Measurements from ENCODE around the gene EIF4G3.
"Not testable (repeated sequence)": the region's sequence is repeated elsewhere in the genome, so short reads cannot be mapped to it uniquely, and the experiment has no call there.

Gene EIF4G3, protein sequence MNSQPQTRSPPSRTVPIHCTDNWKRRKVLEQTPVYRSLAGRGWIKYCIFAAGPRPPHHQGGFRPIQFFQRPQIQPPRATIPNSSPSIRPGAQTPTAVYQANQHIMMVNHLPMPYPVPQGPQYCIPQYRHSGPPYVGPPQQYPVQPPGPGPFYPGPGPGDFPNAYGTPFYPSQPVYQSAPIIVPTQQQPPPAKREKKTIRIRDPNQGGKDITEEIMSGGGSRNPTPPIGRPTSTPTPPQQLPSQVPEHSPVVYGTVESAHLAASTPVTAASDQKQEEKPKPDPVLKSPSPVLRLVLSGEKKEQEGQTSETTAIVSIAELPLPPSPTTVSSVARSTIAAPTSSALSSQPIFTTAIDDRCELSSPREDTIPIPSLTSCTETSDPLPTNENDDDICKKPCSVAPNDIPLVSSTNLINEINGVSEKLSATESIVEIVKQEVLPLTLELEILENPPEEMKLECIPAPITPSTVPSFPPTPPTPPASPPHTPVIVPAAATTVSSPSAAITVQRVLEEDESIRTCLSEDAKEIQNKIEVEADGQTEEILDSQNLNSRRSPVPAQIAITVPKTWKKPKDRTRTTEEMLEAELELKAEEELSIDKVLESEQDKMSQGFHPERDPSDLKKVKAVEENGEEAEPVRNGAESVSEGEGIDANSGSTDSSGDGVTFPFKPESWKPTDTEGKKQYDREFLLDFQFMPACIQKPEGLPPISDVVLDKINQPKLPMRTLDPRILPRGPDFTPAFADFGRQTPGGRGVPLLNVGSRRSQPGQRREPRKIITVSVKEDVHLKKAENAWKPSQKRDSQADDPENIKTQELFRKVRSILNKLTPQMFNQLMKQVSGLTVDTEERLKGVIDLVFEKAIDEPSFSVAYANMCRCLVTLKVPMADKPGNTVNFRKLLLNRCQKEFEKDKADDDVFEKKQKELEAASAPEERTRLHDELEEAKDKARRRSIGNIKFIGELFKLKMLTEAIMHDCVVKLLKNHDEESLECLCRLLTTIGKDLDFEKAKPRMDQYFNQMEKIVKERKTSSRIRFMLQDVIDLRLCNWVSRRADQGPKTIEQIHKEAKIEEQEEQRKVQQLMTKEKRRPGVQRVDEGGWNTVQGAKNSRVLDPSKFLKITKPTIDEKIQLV (N-terminal part only)

DNA sequence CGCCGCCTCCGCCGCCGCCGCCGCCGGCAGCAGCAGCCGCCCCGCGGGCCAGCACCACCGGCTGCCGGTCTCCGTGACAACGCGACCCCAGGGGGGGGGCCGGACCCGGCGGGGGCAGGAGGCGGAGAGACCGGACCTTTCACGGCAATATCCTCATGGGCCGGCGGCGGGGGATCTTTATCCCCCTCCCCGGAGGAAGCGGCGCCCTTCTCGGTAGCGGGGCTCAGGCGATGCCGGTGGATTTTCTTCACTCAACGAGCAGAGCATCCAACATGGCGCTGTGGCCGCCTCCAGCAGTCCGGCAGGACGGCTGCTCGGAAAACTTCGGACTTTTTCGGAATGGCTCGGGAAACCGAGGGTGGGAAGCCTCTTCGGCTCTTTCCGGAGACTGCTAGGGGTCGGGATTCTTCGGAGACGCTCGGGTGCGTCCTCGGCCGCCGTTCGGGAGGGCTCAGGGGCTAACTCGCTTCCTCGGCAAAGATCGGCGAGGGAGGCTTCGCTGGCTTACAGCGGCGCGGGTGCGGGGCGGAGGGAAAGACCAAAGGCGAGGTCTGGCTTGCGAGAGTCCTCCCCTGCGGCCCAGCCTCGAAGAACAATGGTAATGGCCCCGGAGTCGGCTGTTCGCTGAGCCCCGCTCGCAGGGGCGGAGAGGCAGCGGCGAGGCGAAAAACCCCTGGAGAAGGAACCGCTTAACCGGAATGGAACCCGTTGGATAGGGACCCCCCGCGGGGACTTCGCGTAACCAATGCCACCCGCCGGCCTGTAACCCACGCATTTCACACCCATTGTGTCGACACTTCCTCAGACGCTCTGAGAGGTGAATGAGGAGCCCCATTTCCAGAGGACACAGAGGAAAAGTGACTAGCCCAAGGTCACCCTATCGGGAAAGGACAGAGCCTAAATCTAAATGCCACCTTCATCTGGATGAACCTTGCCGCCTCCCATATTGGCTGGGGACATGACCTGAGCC is at the start of gene EIF4G3:
Gene EIF4G3, minus strand, starts transcription at position 312 of the 970 bp plus-strand sequence. CDS start 174,155 bp downstream, outside the sequence.
- peak; percentile 99 for DNase-seq

GRCh38 chr1:21225065-21225464 is 48.4 kb upstream of the EIF4G3 start:
- DNase-seq = no peak

- no peak for DNase-seq
Measured at GRCh38 chr1:21220815-21221214, 44.1 kb upstream of the EIF4G3 start.

- no peak for DNase-seq
Measured at GRCh38 chr1:21219674-21220073, 43.0 kb upstream of the EIF4G3 start.

DNA sequence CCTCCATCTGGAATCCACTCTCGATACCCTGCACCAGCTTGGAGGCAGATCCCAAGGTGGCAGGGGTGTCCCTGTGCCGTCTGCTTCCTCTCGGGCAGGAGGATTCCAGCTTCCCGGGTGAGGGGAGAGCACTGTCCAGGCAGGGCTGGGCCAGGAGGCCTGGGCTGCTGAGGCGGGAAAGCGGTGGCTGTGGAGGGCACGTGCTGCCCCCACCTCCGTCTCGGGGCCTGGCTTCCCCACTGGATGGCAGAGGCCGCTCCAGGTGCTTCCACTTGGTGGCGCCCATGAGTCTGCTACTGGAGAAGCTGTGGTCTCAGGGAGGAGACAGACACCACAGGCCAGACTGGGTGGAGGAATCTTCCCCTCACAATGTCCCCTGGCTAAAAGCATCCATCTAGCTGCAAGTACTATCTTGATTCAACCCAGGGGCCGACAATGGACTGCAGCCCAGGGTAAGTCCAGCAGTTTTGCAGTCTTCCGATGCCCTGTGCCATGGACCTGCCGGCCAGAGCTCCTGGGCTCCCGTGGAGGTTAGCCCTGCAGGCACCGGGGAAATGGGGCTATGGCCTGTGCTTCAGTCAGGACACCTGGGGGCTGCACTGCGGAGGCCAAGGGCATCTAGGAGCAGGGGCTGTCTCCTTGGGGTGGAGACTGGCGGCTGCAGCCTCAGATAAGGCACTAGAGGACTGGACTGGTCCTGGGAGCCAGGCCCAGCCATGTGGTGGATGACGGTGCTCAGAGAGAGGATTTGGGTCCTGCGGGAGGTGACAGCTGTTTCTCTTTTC is 41.3 kb upstream of the EIF4G3 start:
- peak; percentile 86 for DNase-seq

GRCh38 chr1:21216835-21217811 is 40.4 kb upstream of the EIF4G3 start:
- peak; percentile 72 for DNase-seq

- DNase-seq = no peak
Measured at GRCh38 chr1:21212126-21212525, 35.4 kb upstream of the EIF4G3 start.

GRCh38 chr1:21208137-21208700 is 31.5 kb upstream of the EIF4G3 start:
- not testable (repeated sequence) for DNase-seq

DNA sequence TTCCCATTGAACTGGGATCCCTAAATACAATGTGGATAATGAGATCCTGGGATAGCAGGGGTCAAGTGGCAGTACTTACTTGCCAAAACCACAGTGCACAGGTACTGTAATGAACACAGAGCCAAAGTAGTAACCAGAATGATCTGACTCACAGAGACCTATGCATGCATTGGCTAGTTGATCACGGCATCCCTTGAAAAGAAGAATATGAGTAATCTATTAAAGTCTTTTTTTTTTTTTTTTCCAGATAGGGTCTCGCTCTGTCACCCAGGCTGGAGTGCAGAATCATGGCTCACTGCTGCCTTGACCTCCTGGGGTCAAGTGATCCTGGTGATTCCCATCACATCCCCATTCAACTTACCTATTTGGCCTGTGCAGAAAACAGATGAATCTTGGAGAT is 29.4 kb upstream of the EIF4G3 start:
- no peak for DNase-seq

DNA sequence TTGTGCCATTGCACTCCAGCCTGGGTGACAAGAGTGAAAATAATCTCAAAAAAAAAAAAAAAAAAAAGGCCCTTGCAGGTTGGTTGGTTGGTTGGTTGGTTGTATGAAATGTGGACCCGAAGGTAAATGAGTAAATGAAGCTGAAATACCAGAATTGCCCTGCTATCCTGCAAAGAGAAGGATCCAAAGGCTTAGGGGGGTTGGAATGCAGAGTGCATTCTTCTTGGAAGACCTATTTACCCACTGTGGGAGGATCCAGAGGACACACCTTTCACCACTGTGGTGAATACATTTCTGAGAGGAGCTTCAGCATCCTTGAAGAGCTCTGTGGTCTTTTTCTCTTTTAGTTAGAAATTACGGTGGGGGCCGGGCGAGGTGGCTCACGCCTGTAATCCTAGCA is 28.7 kb upstream of the EIF4G3 start:
- no peak for DNase-seq

DNA sequence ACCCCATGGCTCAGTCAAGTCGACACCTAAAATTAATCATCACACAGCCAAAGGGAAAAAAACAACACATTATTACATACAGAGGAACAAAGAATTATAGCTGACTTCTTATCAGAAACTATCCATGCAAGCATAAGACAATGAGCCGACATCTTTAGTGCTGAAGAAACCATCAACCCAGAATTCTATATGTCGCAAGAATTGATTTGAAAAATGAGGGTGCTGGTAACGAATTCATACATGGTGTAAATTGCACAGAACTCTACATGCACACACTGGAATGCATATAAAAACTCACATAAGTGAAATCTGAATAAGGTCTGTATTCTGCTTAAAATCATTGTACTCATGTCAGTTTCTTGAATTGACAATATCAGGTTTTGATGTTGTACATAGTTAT is 25.0 kb upstream of the EIF4G3 start:
- no peak for DNase-seq

DNA sequence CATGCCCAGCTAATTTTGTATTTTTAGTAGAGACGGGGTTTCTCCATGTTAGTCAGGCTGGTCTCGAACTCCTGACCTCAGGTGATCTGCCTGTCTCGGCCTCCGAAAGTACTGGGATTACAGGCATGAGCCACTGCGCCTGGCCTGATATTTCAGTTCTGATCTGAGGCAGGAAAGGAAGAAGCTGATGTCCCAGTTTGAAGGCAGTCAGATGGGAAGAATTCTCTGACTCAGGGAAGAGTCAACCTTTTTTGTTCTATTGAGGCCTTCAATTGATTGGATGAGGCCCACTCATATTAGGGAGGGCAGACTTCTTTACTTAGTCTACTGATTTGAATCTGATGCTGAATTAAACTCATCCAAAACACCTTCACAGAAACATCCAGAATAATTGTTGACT is 24.5 kb upstream of the EIF4G3 start:
- DNase-seq = not testable (repeated sequence)

DNA sequence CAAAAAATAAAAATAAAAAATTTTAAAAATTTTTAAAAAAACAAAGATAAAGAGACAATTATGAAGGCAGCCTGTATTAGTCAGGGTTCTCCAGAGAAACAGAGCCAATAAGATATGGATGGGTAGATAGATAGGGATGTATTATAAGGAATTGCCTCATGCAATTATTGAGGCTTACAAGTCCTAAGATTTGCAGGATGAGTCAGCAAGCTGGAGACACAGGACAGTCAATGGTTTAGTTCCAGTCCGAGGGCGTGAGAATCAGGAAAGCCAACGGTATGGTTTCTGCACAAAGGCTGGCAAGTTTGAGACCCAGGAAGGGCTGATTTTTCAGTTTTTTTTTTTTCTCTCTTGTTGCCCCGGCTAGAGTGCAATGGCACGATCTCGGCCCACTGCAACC is 24.1 kb upstream of the EIF4G3 start:
- DNase-seq = no peak

- DNase-seq = no peak
Measured at GRCh38 chr1:21198929-21199328, 22.2 kb upstream of the EIF4G3 start.

- no peak for DNase-seq
Measured at GRCh38 chr1:21192871-21193270, 16.2 kb upstream of the EIF4G3 start.

- DNase-seq = no peak
Measured at GRCh38 chr1:21192284-21192683, 15.6 kb upstream of the EIF4G3 start.

GRCh38 chr1:21190771-21191170 is 14.1 kb upstream of the EIF4G3 start:
- DNase-seq = not testable (repeated sequence)

- no peak for DNase-seq
Measured at GRCh38 chr1:21189906-21190500, 13.3 kb upstream of the EIF4G3 start.

DNA sequence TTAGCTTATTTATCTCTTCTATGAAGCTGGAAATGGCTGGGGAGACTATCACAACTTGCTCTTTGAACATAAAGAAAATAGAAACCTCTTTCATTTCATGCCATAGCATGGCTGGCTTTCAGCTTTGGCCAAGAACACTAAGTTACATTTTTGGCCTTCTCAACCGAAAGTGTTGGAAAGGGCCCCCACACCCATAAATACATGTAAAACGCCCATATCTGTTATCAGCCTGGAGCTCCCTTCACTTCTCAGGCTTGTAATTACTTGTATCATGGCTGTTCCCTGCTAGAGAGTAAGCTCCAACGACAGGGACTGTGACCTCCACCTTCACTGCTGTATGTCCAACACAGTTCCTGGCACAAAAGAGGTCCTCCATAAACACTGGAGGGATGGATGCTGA is 12.7 kb upstream of the EIF4G3 start:
- DNase-seq = no peak

Data from islet precursor cell (in vitro differentiated cells).